ENCODE data around the gene ANK3. TPM values are rescaled to one million over a fixed set of nuclear protein-coding genes. Genes with fewer than 3 reads are reported as not detected.

ANK3 gene
- total RNA-seq, 1 experiment from 2014 or later: 32.0 TPM

DNA sequence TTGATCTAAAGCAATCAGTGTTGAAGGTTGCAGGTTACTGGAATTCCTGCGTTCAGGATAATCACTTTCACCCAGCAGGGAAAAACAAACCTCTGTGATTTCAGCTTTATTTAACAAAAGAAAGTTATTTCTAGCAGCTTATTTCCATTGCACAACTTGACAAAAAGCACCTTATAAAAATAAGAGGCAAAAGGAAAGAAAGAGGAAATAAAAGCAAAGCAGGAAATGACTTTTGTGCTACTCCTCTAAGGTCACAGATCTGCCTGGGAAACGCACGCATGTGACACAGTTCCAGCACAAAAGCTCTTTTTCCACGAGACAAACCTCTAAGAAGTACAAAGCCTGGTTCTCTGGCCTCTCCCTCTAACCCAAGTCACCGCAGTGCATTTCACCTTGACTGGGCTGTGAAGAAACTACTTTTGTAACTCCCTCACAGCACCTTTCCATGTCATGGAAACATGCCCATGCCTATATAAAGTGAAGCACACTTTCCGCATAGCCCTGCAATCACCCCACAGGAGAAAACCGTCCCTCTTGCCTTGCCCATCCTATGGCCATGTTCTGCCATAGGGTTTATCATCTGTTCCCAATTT, 870 bp downstream of the ANK3 start:
- TF ChIP-seq, protein P1, sequence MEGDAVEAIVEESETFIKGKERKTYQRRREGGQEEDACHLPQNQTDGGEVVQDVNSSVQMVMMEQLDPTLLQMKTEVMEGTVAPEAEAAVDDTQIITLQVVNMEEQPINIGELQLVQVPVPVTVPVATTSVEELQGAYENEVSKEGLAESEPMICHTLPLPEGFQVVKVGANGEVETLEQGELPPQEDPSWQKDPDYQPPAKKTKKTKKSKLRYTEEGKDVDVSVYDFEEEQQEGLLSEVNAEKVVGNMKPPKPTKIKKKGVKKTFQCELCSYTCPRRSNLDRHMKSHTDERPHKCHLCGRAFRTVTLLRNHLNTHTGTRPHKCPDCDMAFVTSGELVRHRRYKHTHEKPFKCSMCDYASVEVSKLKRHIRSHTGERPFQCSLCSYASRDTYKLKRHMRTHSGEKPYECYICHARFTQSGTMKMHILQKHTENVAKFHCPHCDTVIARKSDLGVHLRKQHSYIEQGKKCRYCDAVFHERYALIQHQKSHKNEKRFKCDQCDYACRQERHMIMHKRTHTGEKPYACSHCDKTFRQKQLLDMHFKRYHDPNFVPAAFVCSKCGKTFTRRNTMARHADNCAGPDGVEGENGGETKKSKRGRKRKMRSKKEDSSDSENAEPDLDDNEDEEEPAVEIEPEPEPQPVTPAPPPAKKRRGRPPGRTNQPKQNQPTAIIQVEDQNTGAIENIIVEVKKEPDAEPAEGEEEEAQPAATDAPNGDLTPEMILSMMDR (conservative IDR thresholded peaks at IDR 0.05): no peak
- no peak for TF ChIP-seq EZH2 (IDR thresholded peaks at IDR 0.05; ENCODE audit: low read depth)
- ChIA-PET CTCF (no interaction called here), POLR2A (ENCODE audit: unreplicated experiment) (no interaction called here)
- no peak overlapping the region for H2AFZ ChIP-seq
- H3K9me3 ChIP-seq (ENCODE audit: insufficient read depth, low read depth): no peaks in the 10 kb centered on the region
- no peaks in the 10 kb centered on the region for H3K79me2 ChIP-seq (ENCODE audit: low read depth)
- no peaks in the 10 kb centered on the region for H3K9me2 ChIP-seq (ENCODE audit: insufficient read depth)
- no TSS peak for BruUV-seq (replicated peaks)
- H4K20me1 ChIP-seq (ENCODE audit: insufficient read depth): no peaks in the 10 kb centered on the region
- H3K27me3 ChIP-seq (ENCODE audit: insufficient read depth, low read depth): no peaks in the 10 kb centered on the region
- H3K4me3 ChIP-seq: no peak overlapping the region
- intact Hi-C loops (cut with micrococcal nuclease; ENCODE audit: unreplicated experiment): no loop called here
- H3K4me2 ChIP-seq: no peak overlapping the region
- H3K36me3 ChIP-seq (ENCODE audit: low read depth): no peaks in the 10 kb centered on the region
- H3K4me1 ChIP-seq (replicated peaks; ENCODE audit: insufficient read depth): peaks cover 23% of the 10 kb centered on the region
- H3K27ac ChIP-seq: no peak overlapping the region
- H3F3A ChIP-seq (ENCODE audit: insufficient read depth, low read depth): peaks cover 18% of the 10 kb centered on the region; the same call in 1 of the 2 replicates
- DNase-seq: no peak

DNA sequence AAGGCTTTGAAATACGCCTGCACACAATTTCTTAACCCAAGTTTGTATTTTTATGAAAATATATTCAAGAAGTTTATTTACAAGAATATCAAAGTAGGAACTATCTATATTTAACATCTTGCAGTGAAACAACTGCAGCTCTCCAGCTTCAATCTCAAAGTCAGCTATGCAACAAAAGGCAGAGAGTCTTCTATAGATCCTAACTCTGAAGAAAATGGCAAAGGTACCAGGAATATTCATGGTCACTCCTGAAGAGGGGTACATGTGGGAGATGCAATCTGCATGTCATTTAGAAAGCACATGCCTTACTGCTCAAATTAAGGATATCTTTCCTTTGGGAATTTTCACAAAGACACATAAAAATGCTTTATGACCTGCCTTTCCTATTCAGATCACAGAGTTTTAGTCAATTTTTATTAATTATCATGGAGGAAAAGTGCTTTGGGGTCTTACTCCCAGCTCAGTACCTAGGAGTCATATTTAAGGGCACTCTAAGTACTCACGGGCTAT, 1.5 kb downstream of the ANK3 start:
- no peaks in the 10 kb centered on the region for H3K36me3 ChIP-seq (ENCODE audit: low read depth)
- no TSS peak for BruUV-seq (replicated peaks)
- H3K9me2 ChIP-seq (ENCODE audit: insufficient read depth): no peaks in the 10 kb centered on the region
- H3K4me2 ChIP-seq: no peak overlapping the region
- no peaks in the 10 kb centered on the region for H4K20me1 ChIP-seq (ENCODE audit: insufficient read depth)
- no peaks in the 10 kb centered on the region for H3K27me3 ChIP-seq (ENCODE audit: insufficient read depth, low read depth)
- no peak overlapping the region for H3K27ac ChIP-seq
- no peak overlapping the region for H3K4me3 ChIP-seq
- ChIA-PET CTCF (no interaction called here), POLR2A (ENCODE audit: unreplicated experiment) (interaction anchor here (0.6 kb wide), 1 partner anchor 14 kb away, joined by 3 read pairs; no protein-coding TSS in a partner anchor)
- H3K9me3 ChIP-seq (ENCODE audit: insufficient read depth, low read depth): no peaks in the 10 kb centered on the region
- peaks cover 30% of the 10 kb centered on the region for H3K4me1 ChIP-seq (replicated peaks; ENCODE audit: insufficient read depth)
- TF ChIP-seq, protein P1 (conservative IDR thresholded peaks at IDR 0.05): no peak
- TF ChIP-seq EZH2 (IDR thresholded peaks at IDR 0.05; ENCODE audit: low read depth): no peak
- intact Hi-C loops (cut with micrococcal nuclease; ENCODE audit: unreplicated experiment): no loop called here
- peaks cover 25% of the 10 kb centered on the region for H3F3A ChIP-seq (ENCODE audit: insufficient read depth, low read depth)
- DNase-seq: no peak
- no peaks in the 10 kb centered on the region for H3K79me2 ChIP-seq (ENCODE audit: low read depth)
- no peak overlapping the region for H2AFZ ChIP-seq

DNA sequence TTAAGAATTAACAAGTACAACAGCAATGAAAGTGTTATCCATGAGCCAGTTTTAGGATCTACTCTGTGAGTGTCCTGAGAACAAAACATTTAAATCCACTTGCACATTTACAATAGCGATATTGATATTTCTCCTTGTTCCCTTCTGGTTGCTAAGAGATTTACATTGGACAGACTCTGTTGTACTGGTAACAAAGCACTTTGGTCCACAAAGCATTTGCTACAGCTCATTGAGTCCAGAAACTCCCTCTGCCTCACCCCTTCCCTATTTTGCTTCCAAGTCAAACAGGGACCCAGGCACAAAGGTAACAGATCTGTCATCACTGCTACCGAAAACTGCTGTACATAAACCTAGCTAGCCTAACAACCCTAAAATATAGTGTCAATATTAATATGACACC, 2.1 kb downstream of the ANK3 start:
- BruUV-seq (replicated peaks): no TSS peak
- no peak overlapping the region for H2AFZ ChIP-seq
- H4K20me1 ChIP-seq (ENCODE audit: insufficient read depth): no peaks in the 10 kb centered on the region
- H3K79me2 ChIP-seq (ENCODE audit: low read depth): no peaks in the 10 kb centered on the region
- no peaks in the 10 kb centered on the region for H3K9me3 ChIP-seq (ENCODE audit: insufficient read depth, low read depth)
- peaks cover 29% of the 10 kb centered on the region for H3F3A ChIP-seq (ENCODE audit: insufficient read depth, low read depth)
- H3K27ac ChIP-seq: no peak overlapping the region
- H3K4me2 ChIP-seq: no peak overlapping the region
- no peaks in the 10 kb centered on the region for H3K27me3 ChIP-seq (ENCODE audit: insufficient read depth, low read depth)
- ChIA-PET POLR2A (ENCODE audit: unreplicated experiment) (interaction anchor here (0.6 kb wide), 1 partner anchor 15 kb away, joined by 3 read pairs; no protein-coding TSS in a partner anchor), CTCF (no interaction called here)
- no peak for TF ChIP-seq EZH2 (IDR thresholded peaks at IDR 0.05; ENCODE audit: low read depth)
- TF ChIP-seq, protein P1 (conservative IDR thresholded peaks at IDR 0.05): no peak
- no peaks in the 10 kb centered on the region for H3K36me3 ChIP-seq (ENCODE audit: low read depth)
- peaks cover 36% of the 10 kb centered on the region for H3K4me1 ChIP-seq (replicated peaks; ENCODE audit: insufficient read depth)
- intact Hi-C loops (cut with micrococcal nuclease; ENCODE audit: unreplicated experiment): no loop called here
- DNase-seq: no peak
- H3K9me2 ChIP-seq (ENCODE audit: insufficient read depth): no peaks in the 10 kb centered on the region
- no peak overlapping the region for H3K4me3 ChIP-seq
